ENCODE measurements around the gene LYSMD1.
A peak's percentile ranks its signal among the peaks of the same experiment; 100 is the strongest.
"Not testable (repeated sequence)": the region's sequence is repeated elsewhere in the genome, so short reads cannot be mapped to it uniquely, and the experiment has no call there.

LYSMD1 gene

DNA sequence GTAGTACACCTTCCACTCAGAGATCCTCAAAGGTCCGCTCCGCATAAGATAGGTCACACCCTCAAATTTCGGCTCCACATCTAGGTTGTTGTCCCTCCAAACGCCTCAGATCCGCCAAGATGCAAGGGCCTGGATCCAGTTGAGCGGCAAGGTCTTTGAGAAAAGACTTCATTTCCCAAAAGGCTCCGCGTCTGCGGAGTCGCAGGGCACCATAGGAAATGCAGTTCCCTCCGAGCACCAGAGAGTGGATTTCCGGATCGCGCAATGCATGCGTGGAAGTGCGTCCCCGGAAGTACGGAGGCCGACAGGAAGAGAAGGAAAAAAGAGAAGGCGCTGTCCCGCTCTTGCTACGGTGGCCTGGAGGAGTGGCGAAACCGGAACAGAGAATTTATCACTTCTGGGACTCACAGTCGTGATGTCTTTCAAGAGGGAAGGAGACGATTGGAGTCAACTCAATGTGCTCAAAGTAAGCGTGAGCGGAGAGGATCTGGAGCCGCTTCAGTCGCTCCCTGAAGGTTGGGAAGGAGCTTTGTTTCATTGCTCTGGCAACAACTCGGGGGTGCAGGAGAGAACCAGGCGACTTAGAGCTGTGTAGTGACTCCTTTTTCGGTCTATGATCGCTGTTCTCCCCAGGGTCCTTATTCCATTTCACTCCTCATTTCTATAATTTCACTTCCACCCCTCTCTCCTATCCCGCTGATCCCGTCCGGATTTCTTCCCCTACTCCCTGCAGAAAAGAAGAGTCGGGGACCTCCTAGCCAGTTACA, at the start of gene LYSMD1, which contains the start of gene SCNM1:
Gene LYSMD1, minus strand, starts transcription at position 165 of the 767 bp plus-strand sequence. CDS start 644 bp downstream, outside the sequence.
Gene SCNM1, plus strand, starts transcription at position 407 of the 767 bp plus-strand sequence. Its CDS starts 9 bp downstream, at position 416.
- DNase-seq: peak; percentile 88 to 99 (median 96)

DNA sequence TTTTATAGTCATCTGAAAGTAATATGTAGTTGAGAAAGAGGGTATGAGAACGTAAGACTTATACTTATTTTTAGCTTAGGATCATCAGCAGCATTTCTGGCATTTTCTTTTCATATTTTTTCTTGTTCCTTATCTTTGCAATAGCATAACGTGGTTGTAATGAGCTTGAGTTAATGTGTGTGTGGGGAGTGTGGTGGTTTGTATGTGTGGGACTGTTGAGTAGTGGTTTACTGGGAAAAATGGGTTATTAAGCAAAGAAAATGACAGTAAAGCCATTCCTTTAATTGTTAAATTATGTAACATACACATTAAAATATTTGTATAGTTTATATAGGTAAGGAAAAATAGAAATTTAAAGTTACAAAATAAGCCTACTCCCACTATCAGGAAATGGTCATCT, 47.9 kb upstream of the LYSMD1 start:
- no peak for DNase-seq

GRCh38 chr1:151211972-151212705, 46.4 kb upstream of the LYSMD1 start:
- no peak for DNase-seq

DNA sequence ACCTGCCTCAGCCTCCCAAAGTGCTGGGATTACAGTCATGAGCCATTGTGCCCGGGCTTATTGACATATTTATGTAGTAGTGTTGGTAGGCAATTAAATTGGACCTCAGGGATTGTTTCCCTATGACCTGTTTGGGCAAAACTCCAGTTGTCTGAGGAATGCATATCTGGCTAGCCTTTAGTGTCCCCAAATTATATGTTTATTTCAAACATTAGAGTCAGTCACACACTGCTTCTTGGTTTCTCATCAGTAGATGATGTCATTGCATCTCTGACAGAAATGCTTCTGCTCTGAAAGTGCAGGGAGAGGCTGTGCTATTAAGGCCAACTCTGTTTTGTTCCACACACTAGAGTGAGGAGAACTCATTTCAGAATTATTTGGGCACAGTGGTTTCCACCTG, 45.1 kb upstream of the LYSMD1 start:
- DNase-seq: no peak

- not testable (repeated sequence) for DNase-seq
Observed at GRCh38 chr1:151205381-151205965, 39.8 kb upstream of the LYSMD1 start.

DNA sequence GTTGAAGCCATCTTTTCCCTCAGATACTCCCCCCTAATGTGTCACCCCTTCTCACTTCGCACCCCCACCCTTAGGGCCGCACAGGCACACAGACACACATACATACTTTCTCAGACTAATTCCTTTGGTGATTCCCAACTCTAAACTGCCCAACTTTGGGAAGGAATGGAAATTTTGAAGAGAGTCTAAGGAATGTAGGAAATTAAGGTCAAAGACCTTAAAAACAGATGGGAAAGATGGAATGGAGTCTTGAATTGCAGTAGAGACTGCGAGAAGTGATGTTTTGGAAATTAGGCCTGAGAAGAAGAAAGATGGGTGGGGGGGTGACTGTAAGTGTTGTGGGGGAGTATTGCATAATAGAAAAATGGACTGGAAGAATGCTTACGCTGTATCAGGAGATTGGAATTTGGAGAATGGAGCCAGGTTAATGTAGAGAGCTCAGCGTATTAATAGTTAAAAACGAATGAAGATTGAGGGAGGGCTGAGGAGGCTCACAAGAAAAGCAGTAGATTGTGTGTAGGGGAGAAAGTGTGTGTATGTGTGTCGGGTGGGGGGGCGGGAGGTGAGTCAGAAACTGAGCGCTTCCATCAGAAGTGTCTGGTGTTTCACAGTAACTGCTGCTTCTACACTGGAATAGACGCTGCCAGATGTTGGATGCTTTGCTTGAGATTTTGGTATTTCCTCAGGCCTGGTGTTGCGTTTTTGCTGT, 34.3 kb upstream of the LYSMD1 start:
- peak in 7 of 58 donors; percentile 0 to 15 (median 6) for DNase-seq

- DNase-seq: peak; percentile 83 to 100 (median 98)
Observed at GRCh38 chr1:151198254-151199127, 32.8 kb upstream of the LYSMD1 start, which contains the start of gene PIP5K1A. TSS of gene PIP5K1A (plus strand) at chr1:151198552. CDS start at chr1:151198997, 445 bp downstream.

GRCh38 chr1:151197863-151198253, 32.2 kb upstream of the LYSMD1 start:
- DNase-seq: no peak

DNA sequence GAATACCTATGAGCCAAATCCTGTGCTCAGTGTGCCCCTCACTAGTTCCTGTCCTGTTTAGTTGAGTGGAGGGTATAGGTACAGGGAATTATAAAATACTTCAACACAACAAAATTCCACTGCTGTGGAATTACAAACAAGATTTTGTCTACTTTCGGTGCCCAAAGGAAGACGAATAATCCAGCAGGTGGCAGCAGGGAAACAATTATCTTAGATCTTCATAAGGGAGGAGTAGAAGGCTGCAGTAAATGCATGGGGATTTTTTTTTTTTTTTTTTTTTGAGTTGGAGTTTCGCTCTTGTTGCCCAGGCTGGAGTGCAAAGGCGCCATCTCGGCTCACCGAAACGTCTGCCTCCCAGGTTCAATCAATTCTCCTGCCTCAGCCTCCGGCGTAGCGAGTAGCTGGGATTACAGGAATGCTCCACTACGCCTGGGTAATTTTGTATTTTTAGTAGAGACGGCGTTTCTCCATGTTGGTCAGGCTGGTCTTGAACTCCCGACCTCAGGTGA, 30.6 kb upstream of the LYSMD1 start:
- DNase-seq: peak in 40 of 58 donors; percentile 0 to 74 (median 24)

GRCh38 chr1:151194894-151195594, 29.3 kb upstream of the LYSMD1 start:
- peak in 1 of 58 donors; percentile 12 for DNase-seq

DNA sequence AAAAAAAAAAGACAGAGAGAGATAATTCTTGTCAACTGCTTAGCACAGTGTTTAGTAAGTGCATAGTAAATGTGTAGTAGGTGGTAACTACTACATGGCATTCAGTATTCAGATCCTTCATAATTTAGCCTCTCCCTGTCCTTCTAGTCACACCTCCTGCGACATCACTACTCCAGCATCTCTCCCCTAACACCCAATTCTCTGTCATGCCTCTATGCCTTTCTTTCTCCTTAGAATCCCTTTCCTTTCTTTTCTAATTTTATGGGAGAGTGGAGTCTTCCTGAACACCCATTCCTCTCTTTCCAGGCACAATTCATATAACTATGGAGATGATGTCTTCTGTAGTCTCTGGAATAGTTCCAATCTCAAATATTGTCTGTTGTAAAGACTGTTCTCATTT, 28.2 kb upstream of the LYSMD1 start:
- no peak for DNase-seq

- no peak for DNase-seq
Observed at GRCh38 chr1:151193304-151193703, 27.6 kb upstream of the LYSMD1 start.

GRCh38 chr1:151192047-151192446, 26.3 kb upstream of the LYSMD1 start:
- no peak for DNase-seq

- peak; percentile 8 to 91 (median 76) for DNase-seq
Observed at GRCh38 chr1:151189637-151190445, 24.1 kb upstream of the LYSMD1 start, which contains the start of gene VPS72. TSS of gene VPS72 (minus strand) at chr1:151190197. CDS start at chr1:151190121, 76 bp downstream.

GRCh38 chr1:151188667-151189066, 23.0 kb upstream of the LYSMD1 start:
- not testable (repeated sequence) for DNase-seq

GRCh38 chr1:151187205-151187604, 21.5 kb upstream of the LYSMD1 start:
- no peak for DNase-seq

DNA sequence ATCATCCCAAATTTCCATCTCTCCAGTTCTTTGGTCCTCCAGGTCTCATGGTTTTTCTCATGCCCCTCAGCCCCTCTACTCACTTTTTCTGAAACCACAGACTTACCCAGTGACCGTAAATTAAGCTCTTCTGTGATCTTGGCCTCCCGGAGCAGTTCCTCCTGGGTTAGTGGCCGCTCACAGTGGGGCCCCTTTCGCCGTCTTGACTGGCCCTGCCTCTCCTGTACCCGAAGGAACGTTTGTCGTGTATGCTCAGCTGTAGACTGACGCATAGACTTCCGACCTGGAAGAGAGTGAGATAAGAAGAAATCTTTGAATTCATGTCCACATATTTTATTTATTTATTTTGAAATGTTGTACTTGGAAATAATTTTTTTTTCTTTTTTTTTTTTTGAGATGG, 18.5 kb upstream of the LYSMD1 start:
- no peak for DNase-seq

DNA sequence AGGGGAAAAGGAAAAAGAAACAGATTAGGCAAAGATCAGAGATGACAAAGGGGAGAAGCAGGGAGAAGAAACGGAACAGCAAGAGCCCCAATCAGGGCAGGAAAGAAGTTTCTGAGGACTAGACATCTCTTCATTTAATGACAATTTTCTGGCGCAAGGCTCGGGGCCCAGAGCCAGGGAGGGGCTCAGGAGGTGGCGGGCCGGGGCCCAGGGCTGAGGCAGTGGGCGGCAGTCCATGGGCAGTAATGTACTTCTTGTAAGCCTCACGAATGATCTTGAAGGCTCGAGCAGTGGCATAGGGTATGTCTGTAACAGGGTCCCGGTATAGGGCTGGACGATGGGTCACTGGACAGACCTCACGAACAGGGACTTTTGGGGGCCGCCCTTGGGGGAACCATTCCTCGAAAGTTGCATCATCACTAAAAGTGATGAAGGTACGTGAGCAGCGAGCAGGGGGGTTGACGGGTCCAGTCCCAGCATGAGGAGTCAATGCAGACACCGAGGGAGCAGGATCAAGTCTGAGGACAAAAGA, 10.9 kb upstream of the LYSMD1 start:
- no peak for DNase-seq

Measured in anterior cingulate cortex (tissue), 58 donors.